CD4-positive, alpha-beta T cell treated with Interleukin-1 beta for 1 hour (primary cell): ENCODE results near the gene EPB41L2.
A peak's percentile ranks its signal among the peaks of the same experiment; 100 is the strongest.

Source experiments
- DNase-seq, 2 donors: peaks; one replicate each; pipeline ENCODE4 v3.0.0-alpha.2; 2020 to 2022

Gene EPB41L2

DNA sequence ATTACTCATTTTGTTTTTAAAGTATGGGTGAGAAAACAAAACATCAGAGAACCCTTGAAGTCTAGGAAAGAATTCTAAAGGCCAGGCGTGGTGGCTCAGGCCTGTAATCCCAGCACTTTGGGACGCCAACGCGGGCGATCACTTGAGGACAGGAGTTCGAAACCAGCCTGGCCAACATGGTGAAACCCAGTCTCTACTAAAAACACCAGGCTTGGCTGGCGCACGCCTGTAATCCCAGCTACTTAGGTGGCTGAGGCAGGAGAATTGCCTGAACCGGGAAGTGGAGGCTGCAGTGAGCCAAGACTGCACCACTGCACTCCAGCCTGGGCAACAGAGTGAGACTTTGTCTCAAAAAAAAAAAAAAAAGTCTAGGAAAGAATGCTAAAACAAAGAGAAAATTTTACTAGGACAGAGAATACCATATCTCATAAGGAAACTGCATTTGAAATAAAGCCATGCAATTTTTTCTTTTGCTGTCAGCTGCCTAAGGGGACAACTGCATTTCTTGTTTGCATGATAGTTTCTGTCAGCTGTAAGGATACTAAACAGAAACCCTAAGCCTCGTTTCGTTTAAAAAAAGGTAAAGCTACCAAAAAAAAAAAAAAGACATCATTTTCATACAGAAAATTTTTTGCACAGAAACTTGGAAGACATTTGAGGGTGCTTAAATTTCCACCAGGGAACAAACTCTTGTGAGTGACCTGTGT lies 203.7 kb downstream of the EPB41L2 start:
- no peak for DNase-seq

DNA sequence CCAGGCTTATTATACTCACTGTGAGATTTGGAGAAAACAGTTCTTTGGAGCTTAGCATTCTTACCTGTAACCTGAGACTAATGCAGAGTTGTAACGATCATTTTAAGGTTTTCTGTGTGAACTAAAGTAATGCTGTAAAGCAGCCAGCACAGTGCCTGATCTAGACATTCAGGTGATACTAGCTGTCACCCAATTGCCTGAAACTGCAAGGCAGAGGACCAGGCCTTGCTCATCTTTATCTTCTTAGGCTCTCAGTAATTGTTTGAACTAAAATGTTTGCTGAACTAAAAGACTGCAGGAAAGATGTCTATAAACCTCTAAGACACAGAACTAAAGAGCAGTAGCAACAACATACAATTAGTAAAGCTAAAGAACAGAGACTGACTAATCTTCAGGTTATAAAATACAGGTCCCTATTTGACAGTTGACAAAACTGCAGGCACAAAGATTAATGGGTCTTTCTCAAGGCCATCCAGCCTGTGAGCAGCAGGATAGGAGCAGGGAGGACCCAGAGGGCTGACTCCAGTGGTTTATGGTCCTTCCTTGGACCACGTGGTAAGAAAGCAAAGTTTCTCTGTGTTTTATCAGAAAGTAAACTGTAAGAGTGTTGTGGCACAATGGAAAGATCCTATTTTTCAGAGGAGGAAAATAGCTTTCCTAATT lies 204.4 kb downstream of the EPB41L2 start:
- no peak for DNase-seq

DNA sequence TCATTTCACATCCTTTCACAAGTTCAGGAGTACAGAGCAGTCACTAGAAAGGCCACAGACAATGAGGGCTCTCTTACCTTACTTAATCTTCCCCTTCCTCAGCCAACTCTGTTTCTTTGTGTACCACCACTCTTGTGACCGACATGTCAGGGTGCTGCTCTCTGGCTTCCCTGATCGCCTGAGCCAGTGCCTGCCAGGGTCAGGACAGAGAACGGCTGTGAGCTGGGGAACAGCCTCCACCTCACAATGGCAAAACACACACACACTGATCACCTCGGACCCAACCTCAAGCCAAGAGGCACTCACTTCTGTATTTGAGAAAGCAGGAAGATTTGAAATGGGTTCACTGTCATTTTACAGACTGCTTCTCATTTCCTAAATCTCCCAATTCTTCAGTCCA lies 205.0 kb downstream of the EPB41L2 start:
- no peak for DNase-seq

DNA sequence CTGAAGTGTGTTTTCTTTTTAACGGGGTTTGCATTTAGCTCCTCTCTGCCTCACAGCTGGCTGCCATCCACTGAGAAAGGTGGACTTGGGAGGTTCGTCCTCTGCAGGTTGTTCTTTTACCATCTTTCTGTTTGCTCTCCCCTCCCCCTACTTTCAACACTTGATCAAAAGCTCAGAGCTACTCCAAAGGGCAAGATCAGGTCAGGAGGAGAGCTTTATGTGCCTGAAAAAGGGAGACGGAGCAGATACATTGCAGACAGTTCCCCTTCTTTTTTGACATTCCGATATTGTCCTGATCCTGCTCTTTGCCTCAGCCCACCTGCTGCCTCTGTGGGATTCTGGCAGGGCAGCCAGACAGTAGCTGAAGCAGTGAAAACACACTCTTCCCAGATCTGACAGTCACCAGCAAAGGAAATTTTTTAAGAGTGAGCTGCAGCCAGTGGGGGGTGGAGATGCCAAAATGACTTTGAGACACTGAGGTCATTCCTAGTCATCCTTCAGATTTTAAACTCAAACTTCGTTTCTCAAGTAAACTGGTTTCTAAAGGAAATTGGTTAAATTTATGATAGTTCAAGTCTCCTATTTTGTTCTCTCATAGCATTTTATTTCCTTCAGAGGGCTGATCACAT lies 209.4 kb downstream of the EPB41L2 start:
- no peak for DNase-seq

- DNase-seq: no peak
Measured at GRCh38 chr6:130852844-130853554, 210.0 kb downstream of the EPB41L2 start.

DNA sequence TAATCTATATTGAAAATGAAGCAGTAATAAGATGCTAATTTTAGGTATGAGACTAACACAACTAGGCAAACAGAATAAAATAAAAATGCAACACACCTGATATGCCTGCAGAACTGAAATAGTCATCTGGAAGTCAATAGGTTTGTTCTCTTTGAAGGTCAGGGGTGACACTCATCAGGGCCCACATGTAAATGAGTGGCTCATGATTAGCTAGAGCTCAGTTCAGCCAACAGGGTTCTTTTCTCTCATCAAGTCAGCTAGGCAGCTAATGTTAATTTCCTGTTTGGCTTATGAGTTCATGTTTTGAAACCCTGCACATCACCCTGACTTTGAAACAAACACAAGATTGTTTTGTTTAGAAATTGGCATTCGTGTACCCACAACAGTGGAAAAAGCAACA lies 212.0 kb downstream of the EPB41L2 start:
- no peak for DNase-seq

- no peak for DNase-seq
Measured at GRCh38 chr6:130849594-130849993, 213.5 kb downstream of the EPB41L2 start.

GRCh38 chr6:130848945-130849344 lies 214.1 kb downstream of the EPB41L2 start:
- peak; percentile 31 to 32 for DNase-seq

DNA sequence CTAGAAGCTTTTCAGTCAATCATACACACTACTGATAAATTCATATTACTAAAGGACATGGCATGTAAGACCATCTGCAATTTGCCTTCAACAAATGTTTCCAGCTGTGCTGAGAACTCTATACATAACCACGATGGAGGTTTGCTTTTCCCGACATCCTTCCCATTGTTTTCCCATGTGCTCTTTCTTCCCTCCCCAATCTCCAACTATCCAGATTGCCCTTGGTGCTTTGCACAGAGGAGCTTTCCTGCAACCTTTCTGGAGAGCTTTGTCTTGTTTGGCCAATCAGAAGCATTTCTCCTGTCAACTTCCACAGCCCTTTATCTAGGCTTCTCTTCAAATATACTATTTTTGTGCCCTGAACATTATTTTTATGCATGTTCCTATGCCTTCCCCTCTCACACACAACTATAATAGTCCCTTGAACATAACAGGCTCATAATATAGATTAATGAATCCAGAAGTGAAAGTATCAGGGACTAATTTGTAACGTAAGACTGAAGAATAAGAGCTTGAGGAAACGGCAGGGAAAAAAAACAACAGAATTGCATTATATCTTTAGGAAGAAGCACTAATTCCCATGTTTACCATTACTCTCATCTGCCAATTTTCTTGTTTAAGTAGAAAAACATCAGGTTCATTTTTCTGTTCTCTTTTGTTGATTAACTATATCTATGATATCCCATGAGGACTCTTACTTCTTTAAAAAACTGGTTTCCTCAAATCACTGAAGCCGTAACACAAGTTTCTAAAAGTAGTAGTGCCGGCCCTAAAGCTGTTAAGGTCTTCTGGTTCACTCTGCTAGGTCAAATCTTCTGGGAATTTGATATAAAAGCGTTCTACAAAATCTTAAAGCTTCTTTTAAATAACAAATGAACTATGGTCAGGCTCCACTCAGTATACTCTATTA lies 215.8 kb downstream of the EPB41L2 start:
- DNase-seq: no peak

GRCh38 chr6:130846501-130846900 lies 216.5 kb downstream of the EPB41L2 start:
- DNase-seq: no peak

GRCh38 chr6:130843575-130844320 lies 219.3 kb downstream of the EPB41L2 start:
- DNase-seq: peak in 1 of 2 donors; percentile 71

DNA sequence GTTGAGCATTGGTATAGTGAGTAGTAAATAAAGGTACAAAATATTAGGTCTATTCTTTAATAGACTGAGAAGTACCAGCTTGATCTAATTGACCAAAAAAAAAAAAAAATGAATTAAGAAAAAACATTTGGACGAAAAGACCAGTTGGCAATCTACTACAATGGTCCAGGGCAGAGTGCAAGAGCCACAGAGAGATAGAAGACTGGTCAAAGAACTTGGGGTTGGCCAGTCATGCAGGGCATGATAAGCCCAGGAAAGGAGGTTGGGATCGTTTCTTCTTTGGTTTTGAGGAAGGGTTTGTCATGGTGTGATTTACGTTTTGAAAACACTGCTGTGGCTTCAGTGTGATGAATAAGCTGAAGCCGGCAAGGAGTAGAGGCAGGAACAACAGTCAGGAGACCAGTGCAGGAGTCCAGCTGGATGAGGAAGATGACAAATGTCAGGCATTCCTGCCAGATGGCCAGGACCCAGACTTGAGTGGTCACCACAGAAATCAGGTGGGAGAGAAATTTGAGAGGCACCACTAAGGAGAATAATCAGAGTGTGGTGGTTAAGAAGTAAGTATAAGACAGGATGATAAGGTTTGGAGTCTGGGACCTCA lies 221.8 kb downstream of the EPB41L2 start:
- no peak for DNase-seq

DNA sequence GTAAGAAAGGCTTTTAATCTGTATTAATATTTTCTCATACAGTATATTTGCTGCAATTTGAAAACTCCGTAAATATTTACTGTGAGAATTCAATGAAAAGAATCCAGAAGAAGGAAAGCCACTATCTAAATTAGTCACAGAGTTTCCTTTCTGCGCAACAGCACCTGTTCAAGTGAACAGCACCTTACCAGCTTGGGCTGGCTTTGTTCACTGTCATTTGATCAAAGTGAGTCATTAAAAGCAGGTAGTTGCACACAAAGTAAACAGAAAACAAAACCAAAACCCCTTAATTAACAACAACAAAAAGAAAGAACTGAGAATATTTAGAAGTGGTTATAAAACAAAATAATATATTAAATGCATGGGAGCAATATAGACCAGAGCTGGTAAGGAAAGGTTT lies 223.0 kb downstream of the EPB41L2 start:
- no peak for DNase-seq

GRCh38 chr6:130839379-130839778 lies 223.7 kb downstream of the EPB41L2 start:
- DNase-seq: no peak

DNA sequence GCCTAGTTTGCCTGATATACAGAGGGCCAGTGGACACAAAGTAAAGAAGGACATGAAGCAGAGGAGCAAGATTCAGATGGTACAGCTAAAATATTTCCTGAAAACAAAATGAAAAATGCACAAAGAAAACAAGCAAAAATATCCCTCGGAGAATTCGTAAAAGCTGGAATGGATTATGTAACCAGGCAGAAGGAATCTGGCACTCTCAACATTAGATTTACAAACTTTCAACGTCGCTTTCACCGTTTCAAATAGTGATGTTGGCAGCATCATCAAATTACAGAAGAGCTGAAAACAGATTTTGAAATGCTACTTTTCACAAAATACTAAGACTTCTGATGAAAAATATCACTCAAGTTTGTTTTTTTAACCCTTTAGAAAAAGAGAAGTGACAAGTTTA lies 224.1 kb downstream of the EPB41L2 start:
- DNase-seq: no peak

- no peak for DNase-seq
Measured at GRCh38 chr6:130838250-130838860, 224.7 kb downstream of the EPB41L2 start.

GRCh38 chr6:130837067-130837466 lies 226.0 kb downstream of the EPB41L2 start:
- DNase-seq: no peak

DNA sequence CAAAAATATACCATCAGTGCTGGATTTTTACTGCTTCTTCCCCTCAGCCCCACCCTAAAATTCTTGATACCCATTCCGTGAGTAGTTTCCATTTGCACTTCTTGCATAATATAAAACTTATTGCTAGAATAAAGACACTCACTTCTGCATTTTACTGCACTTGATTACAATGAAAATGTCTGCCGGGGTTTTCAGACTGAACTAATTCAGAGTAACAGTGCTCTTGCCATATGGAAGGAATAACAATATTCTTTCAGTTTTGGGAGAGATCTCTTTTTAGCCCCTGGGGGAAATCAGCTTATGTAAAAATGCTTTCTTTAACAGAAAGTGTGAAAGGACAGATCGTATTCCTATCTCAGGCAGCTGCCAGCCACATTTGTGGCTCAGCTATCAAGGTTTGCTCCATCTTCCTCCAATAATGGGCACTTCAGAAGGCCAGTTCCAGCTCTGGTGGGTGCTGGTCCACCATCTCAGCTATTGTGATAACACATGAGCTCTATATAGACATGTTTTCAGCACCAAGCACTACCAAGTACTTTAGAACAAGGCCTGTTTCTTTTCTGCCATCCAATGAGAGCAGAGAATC lies 226.9 kb downstream of the EPB41L2 start:
- no peak for DNase-seq

DNA sequence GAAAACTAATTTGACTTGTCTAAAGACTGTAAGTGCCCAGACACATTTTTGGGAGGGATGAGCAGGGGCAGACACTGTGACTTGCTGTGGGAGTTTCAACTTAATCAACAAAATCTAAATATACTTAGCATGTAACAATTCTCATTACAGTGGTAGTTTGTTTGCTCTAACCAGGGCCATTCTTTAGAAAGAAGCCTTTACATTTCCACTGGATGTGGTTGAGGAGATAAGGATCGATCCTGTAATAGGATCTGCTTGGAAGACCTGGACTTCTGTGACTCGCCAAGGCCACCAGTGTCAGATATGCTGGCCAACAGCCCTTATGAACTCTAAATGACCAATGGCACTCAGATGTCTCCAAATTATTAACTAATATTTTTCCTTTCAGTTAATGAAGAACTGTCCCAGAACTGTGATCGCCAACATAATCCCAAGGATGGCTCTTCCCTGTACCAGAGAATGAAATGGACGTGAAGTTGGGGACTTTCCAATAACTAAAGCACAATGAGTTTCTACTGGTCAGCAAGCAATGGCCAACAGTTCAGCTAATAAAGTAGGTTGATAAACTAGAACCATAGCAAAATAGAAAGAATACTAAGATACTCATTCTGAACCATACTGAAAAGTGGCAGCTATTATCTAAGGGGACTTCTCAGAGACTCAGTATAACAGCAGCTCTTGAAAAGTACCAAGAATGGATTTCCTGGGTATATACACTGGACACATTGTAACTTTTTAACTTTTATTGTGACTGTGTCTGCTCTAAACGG lies 228.4 kb downstream of the EPB41L2 start:
- DNase-seq: no peak

- DNase-seq: no peak
Measured at GRCh38 chr6:130833569-130833968, 229.5 kb downstream of the EPB41L2 start.
